Uterus (tissue), 4 donors: Measurements from ENCODE around the gene PPP1R16B. TPM values are rescaled to one million over a fixed set of nuclear protein-coding genes. Genes with fewer than 3 reads are reported as not detected.

Experiments used
- DNase-seq, 2 donors: peaks; one replicate each; pipeline ENCODE4 v3.0.0-alpha.2; 2019 to 2020
- H3K27ac ChIP-seq, 2 donors: fragments of 200-600 bp; sonication (generic); 1 replicate in 1 of 2; 2 replicates in 1 of 2; pipeline ENCODE4 v1.5.1; 2016 to 2018
- H3K27me3 ChIP-seq, 2 donors: fragments of 200-600 bp; sonication (generic); one replicate each; pipeline ENCODE4 v1.5.1; 2018 to 2019; ENCODE audit warnings: control low read depth in 1 of 2
- H3K36me3 ChIP-seq, 2 donors: fragments of 200-600 bp; sonication (generic); one replicate each; pipeline ENCODE4 v1.5.1; 2019; ENCODE audit warnings: control low read depth in 1 of 2
- H3K4me1 ChIP-seq, 2 donors: fragments of 200-600 bp; sonication (generic); one replicate each; pipeline ENCODE4 v1.5.1; 2018 to 2019; ENCODE audit warnings: control low read depth in 1 of 2
- H3K4me3 ChIP-seq, 2 donors: fragments of 200-600 bp; sonication (generic); 1 replicate in 1 of 2; 2 replicates in 1 of 2; pipeline ENCODE4 v1.5.1; 2018 to 2019; ENCODE audit warnings: mild to moderate bottlenecking in 1 of 2
- H3K9me3 ChIP-seq, 2 donors: fragments of 200-600 bp; sonication (generic); one replicate each; pipeline ENCODE4 v1.5.1; 2019; ENCODE audit warnings: control low read depth in 1 of 2
- POLR2A ChIP-seq, 2 donors: fragments of 450-650 bp; IDR thresholded peaks; one replicate each; pipeline ENCODE4 v1.6.1; 2016; ENCODE audit warnings: antibody characterized with exemption in 2 of 2, mild to moderate bottlenecking in 1 of 2, moderate library complexity in 1 of 2
- intact Hi-C: fragments of 100-400 bp; cut with DNase I; formaldehyde crosslinking; loops from one replicate; pipeline ENCODE4 v1.15.1; 2023; ENCODE audit warnings: low total_unique reads
- total RNA-seq, 4 donors: library from RNA; depleted of rRNA in 3 of 4; stranded (reverse); fragments of >200 nt in 3 of 4; gene quantifications; one replicate each; pipeline versions ENCODE4 v1.1.0 to v1.2.4, GENCODE V29; 2014 to 2023
- TF ChIP-seq, protein P1 (sequence below), 4 experiments: fragments of 200-600 bp in 2 of 4; fragments of 450-650 bp in 2 of 4; sonication (generic) in 2 of 4; IDR thresholded peaks; one replicate each; pipeline ENCODE4 v1.5.1; 2016 to 2019; ENCODE audit warnings: antibody characterized with exemption in 4 of 4, mild to moderate bottlenecking in 2 of 4, moderate library complexity in 1 of 4
- donor health status: DM: yes; HTN: yes; CAD: no.

Gene PPP1R16B
- total RNA-seq, 4 donors from 2014 or later: 7.6 to 15.8 (median 12.5) TPM

DNA sequence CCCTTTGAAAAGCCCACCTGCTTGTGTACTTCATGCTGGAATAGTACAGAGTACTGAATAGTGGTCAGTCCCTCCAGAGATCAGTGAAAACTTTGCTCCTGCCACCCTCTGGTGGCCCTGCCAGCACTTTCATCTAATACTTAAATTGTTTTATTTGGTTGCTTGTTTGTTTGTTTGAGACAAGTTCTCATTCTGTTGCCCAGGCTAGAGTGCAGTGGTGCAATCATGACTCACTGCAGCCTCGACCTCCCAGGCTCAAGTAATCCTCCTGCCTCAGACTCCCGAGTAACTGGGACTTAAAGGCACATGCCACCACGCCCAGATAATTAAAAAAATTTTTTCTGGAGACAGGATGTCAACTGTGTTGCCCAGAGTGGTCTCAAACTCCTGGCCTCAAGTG lies 129.8 kb downstream of the PPP1R16B start:
- DNase-seq: no peak
- no peak for TF ChIP-seq POLR2A (IDR thresholded peaks at IDR 0.05)
- TF ChIP-seq, protein P1, sequence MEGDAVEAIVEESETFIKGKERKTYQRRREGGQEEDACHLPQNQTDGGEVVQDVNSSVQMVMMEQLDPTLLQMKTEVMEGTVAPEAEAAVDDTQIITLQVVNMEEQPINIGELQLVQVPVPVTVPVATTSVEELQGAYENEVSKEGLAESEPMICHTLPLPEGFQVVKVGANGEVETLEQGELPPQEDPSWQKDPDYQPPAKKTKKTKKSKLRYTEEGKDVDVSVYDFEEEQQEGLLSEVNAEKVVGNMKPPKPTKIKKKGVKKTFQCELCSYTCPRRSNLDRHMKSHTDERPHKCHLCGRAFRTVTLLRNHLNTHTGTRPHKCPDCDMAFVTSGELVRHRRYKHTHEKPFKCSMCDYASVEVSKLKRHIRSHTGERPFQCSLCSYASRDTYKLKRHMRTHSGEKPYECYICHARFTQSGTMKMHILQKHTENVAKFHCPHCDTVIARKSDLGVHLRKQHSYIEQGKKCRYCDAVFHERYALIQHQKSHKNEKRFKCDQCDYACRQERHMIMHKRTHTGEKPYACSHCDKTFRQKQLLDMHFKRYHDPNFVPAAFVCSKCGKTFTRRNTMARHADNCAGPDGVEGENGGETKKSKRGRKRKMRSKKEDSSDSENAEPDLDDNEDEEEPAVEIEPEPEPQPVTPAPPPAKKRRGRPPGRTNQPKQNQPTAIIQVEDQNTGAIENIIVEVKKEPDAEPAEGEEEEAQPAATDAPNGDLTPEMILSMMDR (IDR thresholded peaks at IDR 0.05): no peak
- H3K27ac ChIP-seq: no peak overlapping the region
- intact Hi-C loops: no loop called here
- H3K36me3 ChIP-seq: no peaks in the 10 kb centered on the region
- H3K27me3 ChIP-seq: no peaks in the 10 kb centered on the region
- H3K9me3 ChIP-seq: no peaks in the 10 kb centered on the region
- H3K4me3 ChIP-seq: no peak overlapping the region
- no peaks in the 10 kb centered on the region for H3K4me1 ChIP-seq

DNA sequence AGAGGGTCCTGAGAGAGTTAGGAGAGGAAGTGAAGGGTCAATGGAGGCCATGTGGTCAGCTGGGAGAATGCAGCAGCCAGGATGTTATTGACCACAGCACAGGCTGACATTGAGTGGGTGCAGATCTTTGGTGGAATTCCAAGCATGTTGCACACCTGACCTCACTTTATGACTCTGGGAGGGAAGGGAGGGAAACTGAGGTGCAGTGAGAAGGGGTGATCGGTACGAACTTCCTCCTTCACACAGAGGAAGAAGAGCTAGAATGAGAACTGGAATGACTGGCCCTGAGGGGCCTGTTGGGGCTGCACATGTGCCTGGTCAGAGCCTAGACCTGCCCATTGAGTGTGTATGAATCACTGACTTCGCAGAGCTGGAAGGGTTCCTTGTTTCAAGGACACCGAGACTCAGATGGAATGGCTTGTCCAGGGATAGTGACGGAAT lies 130.5 kb downstream of the PPP1R16B start:
- Histone ChIP-seq H3K9me3 (no peaks in the 10 kb centered on the region), H3K27me3 (no peaks in the 10 kb centered on the region), H3K4me1 (no peaks in the 10 kb centered on the region), H3K27ac (no peak overlapping the region), H3K36me3 (no peaks in the 10 kb centered on the region), H3K4me3 (no peak overlapping the region)
- no peak for TF ChIP-seq POLR2A (IDR thresholded peaks at IDR 0.05)
- DNase-seq: no peak
- intact Hi-C loops: no loop called here

DNA sequence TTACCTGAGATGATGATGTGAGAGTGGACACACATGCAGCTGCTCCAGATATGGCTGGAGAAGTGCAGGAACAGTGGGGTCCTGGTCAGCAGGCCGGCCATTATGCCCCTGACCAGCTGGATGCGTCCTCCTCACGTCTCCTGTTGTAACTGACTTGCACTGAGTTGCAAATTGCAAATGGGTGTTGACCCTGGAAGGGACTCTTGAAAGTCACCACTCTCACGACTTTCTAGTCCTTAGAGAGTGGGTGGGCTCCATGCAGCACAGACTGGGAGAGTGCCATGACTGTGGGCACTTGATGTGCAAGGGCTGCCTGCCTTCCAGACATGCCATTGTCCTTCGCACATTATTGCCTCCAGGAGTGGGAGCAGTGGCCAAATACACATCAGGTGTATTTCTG lies 131.5 kb downstream of the PPP1R16B start:
- H3K27me3 ChIP-seq: no peaks in the 10 kb centered on the region
- TF ChIP-seq, protein P1 (IDR thresholded peaks at IDR 0.05): no peak
- TF ChIP-seq POLR2A (IDR thresholded peaks at IDR 0.05): no peak
- DNase-seq: no peak
- intact Hi-C loops: no loop called here
- H3K4me1 ChIP-seq: no peaks in the 10 kb centered on the region
- H3K4me3 ChIP-seq: no peak overlapping the region
- no peaks in the 10 kb centered on the region for H3K36me3 ChIP-seq
- no peak overlapping the region for H3K27ac ChIP-seq
- no peaks in the 10 kb centered on the region for H3K9me3 ChIP-seq

DNA sequence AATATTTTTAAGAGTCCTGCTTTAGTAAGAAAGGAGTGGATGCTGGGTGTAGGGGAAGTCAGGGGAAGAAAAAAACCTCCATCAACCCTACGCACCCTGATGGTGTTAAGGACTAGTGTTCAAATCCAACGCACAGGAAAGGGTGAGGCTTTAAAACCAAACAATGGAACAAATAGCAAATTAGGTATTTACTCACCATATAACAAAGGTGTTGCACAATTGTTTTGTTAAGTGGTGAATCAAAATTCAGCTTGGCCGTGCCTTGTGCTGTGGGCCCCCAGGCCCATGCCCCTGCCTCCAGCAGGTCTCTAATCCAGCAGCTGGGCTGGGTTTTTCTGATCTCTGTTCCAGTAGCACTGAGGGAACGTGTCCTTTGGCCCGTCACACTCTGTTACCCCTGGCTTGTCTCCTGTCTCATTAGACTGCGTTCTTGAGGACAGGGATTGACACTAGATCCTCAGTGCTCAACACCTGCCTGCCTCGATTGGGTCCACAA lies 132.5 kb downstream of the PPP1R16B start:
- TF ChIP-seq POLR2A (IDR thresholded peaks at IDR 0.05): no peak
- TF ChIP-seq, protein P1 (IDR thresholded peaks at IDR 0.05): no peak

DNA sequence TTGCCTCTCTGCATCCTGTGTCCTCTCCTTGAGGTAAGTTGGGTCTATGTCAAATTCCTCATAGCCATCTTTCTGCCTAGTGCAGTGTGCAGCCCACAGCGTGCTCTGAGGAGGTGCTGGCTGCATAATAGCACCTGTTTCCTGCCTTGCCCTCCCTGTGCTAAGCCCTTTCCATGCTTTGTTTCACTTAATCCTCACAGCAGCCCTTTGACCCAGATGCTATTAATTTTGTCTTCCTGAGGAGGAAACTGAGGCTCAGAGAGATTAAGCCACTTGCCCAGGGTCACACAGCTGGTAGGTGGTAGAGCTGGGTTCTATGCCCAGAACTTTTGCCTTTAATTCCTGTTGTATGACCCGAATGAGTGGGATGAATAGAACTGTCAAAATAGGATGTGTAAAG lies 134.2 kb downstream of the PPP1R16B start:
- H3K9me3 ChIP-seq: no peaks in the 10 kb centered on the region
- no peak for DNase-seq
- H3K27me3 ChIP-seq: no peaks in the 10 kb centered on the region
- no peak for TF ChIP-seq POLR2A (IDR thresholded peaks at IDR 0.05)
- TF ChIP-seq, protein P1 (IDR thresholded peaks at IDR 0.05): no peak
- intact Hi-C loops: no loop called here
- no peak overlapping the region for H3K4me3 ChIP-seq
- H3K36me3 ChIP-seq: no peaks in the 10 kb centered on the region
- no peak overlapping the region for H3K27ac ChIP-seq
- no peaks in the 10 kb centered on the region for H3K4me1 ChIP-seq

More for the DNA sequence above, 132.5 kb downstream of the PPP1R16B start:
- H3K4me1 ChIP-seq: no peaks in the 10 kb centered on the region
- H3K27ac ChIP-seq: no peak overlapping the region
- no peak for DNase-seq
- intact Hi-C loops: no loop called here
- no peak overlapping the region for H3K4me3 ChIP-seq
- no peaks in the 10 kb centered on the region for H3K36me3 ChIP-seq
- no peaks in the 10 kb centered on the region for H3K27me3 ChIP-seq
- H3K9me3 ChIP-seq: no peaks in the 10 kb centered on the region

DNA sequence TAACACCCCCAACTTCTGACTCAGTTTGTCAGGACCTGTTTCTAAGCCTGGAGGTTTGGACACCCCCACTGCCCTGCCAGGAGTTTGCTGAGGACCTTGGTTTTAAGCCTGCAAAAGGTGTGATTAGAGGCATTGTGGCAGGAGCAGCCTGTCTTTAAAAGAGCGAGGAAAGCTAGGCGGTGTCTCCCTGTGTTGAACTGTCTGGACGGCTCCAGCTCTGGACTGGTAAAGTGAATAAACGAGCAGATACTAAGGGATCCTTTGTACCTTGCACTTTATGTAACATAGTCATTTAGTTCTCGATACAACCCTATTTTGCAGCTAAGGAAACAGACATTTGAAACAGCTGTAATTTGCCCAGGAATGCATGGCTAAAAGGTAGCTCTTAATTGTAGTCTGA lies 135.1 kb downstream of the PPP1R16B start:
- H3K36me3 ChIP-seq: no peaks in the 10 kb centered on the region
- no peak for DNase-seq
- H3K27me3 ChIP-seq: no peaks in the 10 kb centered on the region
- H3K4me1 ChIP-seq: no peaks in the 10 kb centered on the region
- no peak for TF ChIP-seq POLR2A (IDR thresholded peaks at IDR 0.05)
- TF ChIP-seq, protein P1 (IDR thresholded peaks at IDR 0.05): no peak
- H3K4me3 ChIP-seq: no peak overlapping the region
- H3K27ac ChIP-seq: no peak overlapping the region
- intact Hi-C loops: no loop called here
- no peaks in the 10 kb centered on the region for H3K9me3 ChIP-seq
